Measurements from ENCODE around the gene FHOD3. TPM values are rescaled to one million over a fixed set of nuclear protein-coding genes. Genes with fewer than 3 reads are reported as not detected.

FHOD3 gene
- total RNA-seq, 4 donors from 2014 or later, result 24.1 to 51.4 (median 33.8) TPM

- intact Hi-C loops (cut with DNase I), result no loop called here
- H3K27ac ChIP-seq (replicated peaks in 1 of 4), result no peak overlapping the region
- WGBS, result 41% methylated on average over 1 of the region's 1 CpG
Observed at GRCh38 chr18:36676629-36677028, 379.1 kb downstream of the FHOD3 start.

GRCh38 chr18:36680042-36680441, 382.5 kb downstream of the FHOD3 start:
- Histone ChIP-seq H3K4me3 (no peak overlapping the region), H3K9me3 (peaks cover 0 to 16% (median 9%) of the 10 kb centered on the region in 4 donors), H3K36me3 (peaks cover 0 to 5% (median 2%) of the 10 kb centered on the region in 4 donors), H3K4me1 (no peaks in the 10 kb centered on the region), H3K27me3 (no peaks in the 10 kb centered on the region), H3K27ac (replicated peaks in 1 of 4) (no peak overlapping the region)
- no peak for DNase-seq (ENCODE audit: extremely low spot score)
- intact Hi-C loops (cut with DNase I), result no loop called here
- TF ChIP-seq POLR2AphosphoS5 (IDR thresholded peaks at IDR 0.05), result no peak
- TF ChIP-seq, protein P1, sequence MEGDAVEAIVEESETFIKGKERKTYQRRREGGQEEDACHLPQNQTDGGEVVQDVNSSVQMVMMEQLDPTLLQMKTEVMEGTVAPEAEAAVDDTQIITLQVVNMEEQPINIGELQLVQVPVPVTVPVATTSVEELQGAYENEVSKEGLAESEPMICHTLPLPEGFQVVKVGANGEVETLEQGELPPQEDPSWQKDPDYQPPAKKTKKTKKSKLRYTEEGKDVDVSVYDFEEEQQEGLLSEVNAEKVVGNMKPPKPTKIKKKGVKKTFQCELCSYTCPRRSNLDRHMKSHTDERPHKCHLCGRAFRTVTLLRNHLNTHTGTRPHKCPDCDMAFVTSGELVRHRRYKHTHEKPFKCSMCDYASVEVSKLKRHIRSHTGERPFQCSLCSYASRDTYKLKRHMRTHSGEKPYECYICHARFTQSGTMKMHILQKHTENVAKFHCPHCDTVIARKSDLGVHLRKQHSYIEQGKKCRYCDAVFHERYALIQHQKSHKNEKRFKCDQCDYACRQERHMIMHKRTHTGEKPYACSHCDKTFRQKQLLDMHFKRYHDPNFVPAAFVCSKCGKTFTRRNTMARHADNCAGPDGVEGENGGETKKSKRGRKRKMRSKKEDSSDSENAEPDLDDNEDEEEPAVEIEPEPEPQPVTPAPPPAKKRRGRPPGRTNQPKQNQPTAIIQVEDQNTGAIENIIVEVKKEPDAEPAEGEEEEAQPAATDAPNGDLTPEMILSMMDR (IDR thresholded peaks at IDR 0.05), result no peak
- no peak for TF ChIP-seq POLR2A (IDR thresholded peaks at IDR 0.05; ENCODE audit: low read depth)
- no peak for TF ChIP-seq EP300 (IDR thresholded peaks at IDR 0.05)

More at GRCh38 chr18:36676629-36677028, 379.1 kb downstream of the FHOD3 start:
- peaks cover 4 to 14% (median 6%) of the 10 kb centered on the region in 4 donors for H3K4me1 ChIP-seq
- H3K4me3 ChIP-seq, result no peak overlapping the region
- no peaks in the 10 kb centered on the region for H3K36me3 ChIP-seq
- DNase-seq (ENCODE audit: extremely low spot score), result no peak
- no peaks in the 10 kb centered on the region for H3K27me3 ChIP-seq
- peaks cover 0 to 10% (median 9%) of the 10 kb centered on the region in 4 donors for H3K9me3 ChIP-seq
- TF ChIP-seq, protein P1 (IDR thresholded peaks at IDR 0.05), result no peak
- TF ChIP-seq POLR2A (IDR thresholded peaks at IDR 0.05; ENCODE audit: low read depth) (no peak), POLR2AphosphoS5 (IDR thresholded peaks at IDR 0.05) (no peak), EP300 (IDR thresholded peaks at IDR 0.05) (no peak)

GRCh38 chr18:36685580-36685979, 388.1 kb downstream of the FHOD3 start:
- TF ChIP-seq EP300 (IDR thresholded peaks at IDR 0.05) (no peak), POLR2A (IDR thresholded peaks at IDR 0.05; ENCODE audit: low read depth) (no peak), POLR2AphosphoS5 (IDR thresholded peaks at IDR 0.05) (no peak)
- TF ChIP-seq, protein P1 (IDR thresholded peaks at IDR 0.05), result no peak
- H3K27me3 ChIP-seq, result no peaks in the 10 kb centered on the region
- no peak for DNase-seq (ENCODE audit: extremely low spot score)
- H3K27ac ChIP-seq (replicated peaks in 1 of 4), result no peak overlapping the region
- no peak overlapping the region for H3K4me3 ChIP-seq
- H3K36me3 ChIP-seq, result peaks cover 0 to 5% (median 2%) of the 10 kb centered on the region in 4 donors
- H3K4me1 ChIP-seq, result peaks cover 0 to 21% (median 16%) of the 10 kb centered on the region in 4 donors
- peaks cover 0 to 6% (median 0%) of the 10 kb centered on the region in 4 donors for H3K9me3 ChIP-seq
- intact Hi-C loops (cut with DNase I), result no loop called here
- 90% methylated on average over 2 of the region's 2 CpGs for WGBS

DNA sequence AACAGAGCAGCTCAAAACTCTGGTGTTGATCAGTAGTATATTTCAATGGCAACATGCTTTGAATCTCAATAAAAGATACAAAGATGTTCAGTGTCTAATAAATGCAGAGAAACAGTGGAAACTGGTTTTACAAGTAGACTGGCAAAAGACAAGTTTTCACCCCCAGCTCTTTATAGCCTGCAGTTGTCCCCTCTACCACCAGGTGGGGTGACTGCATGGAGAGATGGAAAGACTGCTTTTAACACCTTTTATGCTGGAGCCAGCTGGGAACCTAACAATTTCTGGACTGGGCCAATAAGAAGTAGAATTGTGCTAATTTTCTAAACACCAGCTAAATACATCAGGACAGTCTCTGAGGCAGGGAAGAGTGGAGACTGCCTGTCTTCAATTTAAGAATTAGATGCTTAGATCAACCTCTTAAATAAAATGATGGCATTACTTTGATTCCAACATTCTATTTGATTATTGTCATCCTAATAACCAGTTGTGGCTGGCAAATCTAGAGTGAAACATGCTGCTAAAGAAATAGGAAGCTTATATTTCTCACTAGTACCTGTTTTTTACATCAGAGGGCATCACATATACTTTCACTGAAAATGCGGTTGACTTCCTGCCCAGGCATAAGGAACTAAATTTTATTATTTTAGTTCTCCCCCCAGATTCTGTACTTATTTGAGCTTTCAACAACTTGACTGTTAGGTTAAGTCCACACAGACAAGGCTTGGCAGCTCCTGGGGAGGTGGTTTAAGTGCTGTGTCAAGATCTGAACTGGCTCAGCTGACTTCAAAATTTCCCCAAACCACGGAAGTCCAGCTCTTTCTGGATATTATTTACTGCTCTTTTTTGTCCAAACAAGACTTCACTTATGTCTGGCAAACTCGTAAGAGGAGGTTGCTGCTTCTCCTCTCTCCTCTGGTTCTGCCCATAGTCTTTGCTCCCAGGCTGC, 390.8 kb downstream of the FHOD3 start:
- intact Hi-C loops (cut with DNase I), result loop anchor here (2.0 kb wide), 1 partner anchor 69 kb away; no protein-coding TSS in a partner anchor
- Histone ChIP-seq H3K4me3 (no peak overlapping the region), H3K9me3 (peaks cover 0 to 6% (median 0%) of the 10 kb centered on the region in 4 donors), H3K27ac (replicated peaks in 1 of 4) (no peak overlapping the region), H3K36me3 (peaks cover 0 to 6% (median 0%) of the 10 kb centered on the region in 4 donors), H3K4me1 (peaks cover 0 to 41% (median 39%) of the 10 kb centered on the region in 4 donors), H3K27me3 (no peaks in the 10 kb centered on the region)
- DNase-seq (ENCODE audit: extremely low spot score), result no peak
- TF ChIP-seq, protein P1 (IDR thresholded peaks at IDR 0.05), result peak; percentile 87 to 93 (median 88)
- no peak for TF ChIP-seq POLR2A (IDR thresholded peaks at IDR 0.05; ENCODE audit: low read depth)
- 58% methylated on average over 3 of the region's 3 CpGs for WGBS

Measured in esophagus muscularis mucosa (tissue), 4 donors.